IPS-11a (cell line): ENCODE measurements around the gene NIM1K.
"Not testable (repeated sequence)": the region's sequence is repeated elsewhere in the genome, so short reads cannot be mapped to it uniquely, and the experiment has no call there.

ENCODE experiments used
- H3K4me3 ChIP-seq: one replicate; pipeline ENCODE4 v1.5.1; 2013; ENCODE audit warnings: low read depth, low read length, control low read depth

Gene NIM1K

GRCh38 chr5:43275391-43275790, 83.4 kb downstream of the NIM1K start:
- H3K4me3 ChIP-seq = no peak overlapping the region

GRCh38 chr5:43279548-43280274, 87.7 kb downstream of the NIM1K start:
- H3K4me3 ChIP-seq = no peak overlapping the region

- H3K4me3 ChIP-seq = no peak overlapping the region
These were observed 90.0 kb downstream of the NIM1K start for GRCh38 chr5:43281840-43282658.

GRCh38 chr5:43286623-43287022, 94.6 kb downstream of the NIM1K start:
- H3K4me3 ChIP-seq = no peak overlapping the region

- no peak overlapping the region for H3K4me3 ChIP-seq
These were observed 95.5 kb downstream of the NIM1K start for GRCh38 chr5:43287493-43287892.

- H3K4me3 ChIP-seq = no peak overlapping the region
These were observed 96.3 kb downstream of the NIM1K start for GRCh38 chr5:43288269-43288831.

GRCh38 chr5:43290726-43291125, 98.7 kb downstream of the NIM1K start:
- H3K4me3 ChIP-seq = no peak overlapping the region

- H3K4me3 ChIP-seq = no peak overlapping the region
These were observed 102.2 kb downstream of the NIM1K start for GRCh38 chr5:43294226-43294625.

- no peak overlapping the region for H3K4me3 ChIP-seq
These were observed 103.2 kb downstream of the NIM1K start for GRCh38 chr5:43295202-43295601.

- no peak overlapping the region for H3K4me3 ChIP-seq
These were observed 104.8 kb downstream of the NIM1K start for GRCh38 chr5:43296835-43297234.

- no peak overlapping the region for H3K4me3 ChIP-seq
These were observed 106.4 kb downstream of the NIM1K start for GRCh38 chr5:43298443-43298842.

GRCh38 chr5:43300112-43300511, 108.1 kb downstream of the NIM1K start:
- H3K4me3 ChIP-seq = no peak overlapping the region

- H3K4me3 ChIP-seq = no peak overlapping the region
These were observed 109.6 kb downstream of the NIM1K start for GRCh38 chr5:43301653-43302091.

- H3K4me3 ChIP-seq = no peak overlapping the region
These were observed 110.5 kb downstream of the NIM1K start for GRCh38 chr5:43302481-43302880.

GRCh38 chr5:43303242-43303641, 111.2 kb downstream of the NIM1K start:
- no peak overlapping the region for H3K4me3 ChIP-seq

GRCh38 chr5:43304525-43304924, 112.5 kb downstream of the NIM1K start:
- no peak overlapping the region for H3K4me3 ChIP-seq

GRCh38 chr5:43305948-43306565, 114.0 kb downstream of the NIM1K start:
- H3K4me3 ChIP-seq = no peak overlapping the region

GRCh38 chr5:43306954-43307353, 114.9 kb downstream of the NIM1K start:
- not testable (repeated sequence) for H3K4me3 ChIP-seq

GRCh38 chr5:43309122-43309521, 117.1 kb downstream of the NIM1K start:
- H3K4me3 ChIP-seq = no peak overlapping the region

GRCh38 chr5:43309637-43310036, 117.6 kb downstream of the NIM1K start:
- no peak overlapping the region for H3K4me3 ChIP-seq

GRCh38 chr5:43312076-43312661, 120.1 kb downstream of the NIM1K start:
- H3K4me3 ChIP-seq = peak overlapping the region; percentile 60
